ENCODE data around the gene SEPTIN8. TPM values are rescaled to one million over a fixed set of nuclear protein-coding genes. Genes with fewer than 3 reads are reported as not detected.
A peak's percentile ranks its signal among the peaks of the same experiment; 100 is the strongest.

SEPTIN8 gene
- total RNA-seq, 5 donors from 2014 or later (not counting 1 experiment from before 2014, with no cell fraction given): 6.6 to 12.4 (median 11.0) TPM

DNA sequence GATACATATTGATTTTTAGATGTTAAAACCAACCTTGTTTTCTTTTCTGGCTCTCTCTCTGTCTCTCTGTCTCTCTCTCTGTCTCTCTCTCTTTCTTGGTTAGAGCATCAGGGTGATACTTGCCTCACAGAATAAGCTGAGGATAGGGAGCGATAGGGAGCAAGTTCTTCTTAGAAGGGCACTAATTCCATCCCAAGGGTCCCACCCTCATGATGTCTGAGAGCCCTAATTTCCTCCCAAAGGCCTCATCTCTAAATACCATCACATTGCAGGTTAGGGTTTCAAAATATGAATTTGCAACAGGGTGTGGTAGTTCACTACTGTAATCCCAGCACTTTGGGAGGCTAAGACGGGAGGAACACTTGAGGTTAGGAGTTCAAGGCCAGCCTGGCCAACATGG, 34.9 kb downstream of the SEPTIN8 start:
- CTCF ChIA-PET: no interaction called here
- Mint-ChIP-seq H3K27ac (no peak overlapping the region), H3K27me3 (peaks cover 0 to 2% of the 10 kb centered on the region in 2 donors), H3K9me3 (no peaks in the 10 kb centered on the region), H3K4me1 (peaks cover 11 to 16% (median 12%) of the 10 kb centered on the region in 3 donors), H3K4me3 (no peak overlapping the region), H3K36me3 (no peaks in the 10 kb centered on the region)
- DNase-seq (no peak), ATAC-seq (replicated peaks in 1 of 4) (no peak)
- POLR2A ChIA-PET: interaction anchor here in 1 of 2 donors (0.6 kb wide), 1 partner anchor 20 kb away, joined by 3 read pairs; no protein-coding TSS in a partner anchor
- H3K27ac ChIP-seq (ENCODE audit: low read length): no peak overlapping the region
- H3K9me3 ChIP-seq: no peaks in the 10 kb centered on the region
- H3K4me1 ChIP-seq (ENCODE audit: control insufficient read depth in 1 of 2, extremely low read depth in 1 of 2, insufficient read depth in 2 of 2, low read length in 2 of 2): peaks cover 4 to 13% of the 10 kb centered on the region in 2 experiments
- no CpG with 5 or more reads among the region's 2 CpGs for WGBS (ENCODE audit: insufficient coverage)
- peaks cover 0 to 8% of the 10 kb centered on the region in 2 experiments for H3K27me3 ChIP-seq (replicated peaks in 1 of 2; ENCODE audit: control insufficient read depth in 2 of 2, extremely low read depth in 1 of 2, insufficient read depth in 2 of 2, low read length in 1 of 2)
- H3K36me3 ChIP-seq (ENCODE audit: control insufficient read depth in 2 of 2, extremely low read depth in 1 of 2, insufficient read depth in 1 of 2, low read length in 1 of 2): no peaks in the 10 kb centered on the region
- H3K4me3 ChIP-seq (ENCODE audit: control insufficient read depth in 1 of 2, extremely low read depth in 1 of 2, low read length in 1 of 2): no peak overlapping the region

DNA sequence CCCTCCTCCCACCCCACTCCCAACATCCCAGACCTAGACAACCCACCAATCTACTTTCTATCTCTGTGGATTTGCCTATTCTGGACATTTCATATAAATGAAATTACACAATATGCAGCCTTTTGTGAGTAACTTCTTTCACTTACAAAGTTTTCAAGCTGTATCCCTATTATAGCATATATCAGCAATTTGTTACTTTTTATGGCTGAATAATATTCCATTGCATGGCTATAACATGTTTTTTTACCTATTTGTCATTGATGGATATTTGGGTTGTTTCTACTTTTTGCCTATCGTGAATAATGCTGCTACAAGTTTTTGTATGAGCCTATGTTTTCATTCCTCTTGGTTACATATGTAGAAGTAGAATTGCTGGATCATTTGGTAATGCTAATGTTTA, 37.8 kb downstream of the SEPTIN8 start:
- Mint-ChIP-seq H3K9me3 (no peaks in the 10 kb centered on the region), H3K4me1 (peaks cover 30 to 35% (median 30%) of the 10 kb centered on the region in 3 donors), H3K27me3 (peaks cover 0 to 2% of the 10 kb centered on the region in 2 donors), H3K27ac (no peak overlapping the region), H3K4me3 (no peak overlapping the region), H3K36me3 (peaks cover under 1% of the 10 kb centered on the region)
- no peak for DNase-seq
- no peaks in the 10 kb centered on the region for H3K9me3 ChIP-seq
- H3K4me3 ChIP-seq (ENCODE audit: control insufficient read depth in 1 of 2, extremely low read depth in 1 of 2, low read length in 1 of 2): no peak overlapping the region
- peaks cover 2 to 17% of the 10 kb centered on the region in 2 experiments for H3K4me1 ChIP-seq (ENCODE audit: control insufficient read depth in 1 of 2, extremely low read depth in 1 of 2, insufficient read depth in 2 of 2, low read length in 2 of 2)
- WGBS (ENCODE audit: insufficient coverage): no CpG with 5 or more reads among the region's 1 CpG
- POLR2A ChIA-PET: interaction anchor here in 1 of 2 donors (0.6 kb wide), 1 partner anchor 1529 kb away, joined by 4 read pairs; no protein-coding TSS in a partner anchor
- no peak overlapping the region for H3K27ac ChIP-seq (ENCODE audit: low read length)
- ATAC-seq (replicated peaks in 1 of 4): no peak
- CTCF ChIA-PET: interaction anchor here in 1 of 2 donors (4.1 kb wide), 1 partner anchor 8 kb away, joined by 31 read pairs; the partner anchor contains the start of gene CCNI2
- H3K27me3 ChIP-seq (replicated peaks in 1 of 2; ENCODE audit: control insufficient read depth in 2 of 2, extremely low read depth in 1 of 2, insufficient read depth in 2 of 2, low read length in 1 of 2): peaks cover 0 to 8% of the 10 kb centered on the region in 2 experiments
- no peaks in the 10 kb centered on the region for H3K36me3 ChIP-seq (ENCODE audit: control insufficient read depth in 2 of 2, extremely low read depth in 1 of 2, insufficient read depth in 1 of 2, low read length in 1 of 2)

DNA sequence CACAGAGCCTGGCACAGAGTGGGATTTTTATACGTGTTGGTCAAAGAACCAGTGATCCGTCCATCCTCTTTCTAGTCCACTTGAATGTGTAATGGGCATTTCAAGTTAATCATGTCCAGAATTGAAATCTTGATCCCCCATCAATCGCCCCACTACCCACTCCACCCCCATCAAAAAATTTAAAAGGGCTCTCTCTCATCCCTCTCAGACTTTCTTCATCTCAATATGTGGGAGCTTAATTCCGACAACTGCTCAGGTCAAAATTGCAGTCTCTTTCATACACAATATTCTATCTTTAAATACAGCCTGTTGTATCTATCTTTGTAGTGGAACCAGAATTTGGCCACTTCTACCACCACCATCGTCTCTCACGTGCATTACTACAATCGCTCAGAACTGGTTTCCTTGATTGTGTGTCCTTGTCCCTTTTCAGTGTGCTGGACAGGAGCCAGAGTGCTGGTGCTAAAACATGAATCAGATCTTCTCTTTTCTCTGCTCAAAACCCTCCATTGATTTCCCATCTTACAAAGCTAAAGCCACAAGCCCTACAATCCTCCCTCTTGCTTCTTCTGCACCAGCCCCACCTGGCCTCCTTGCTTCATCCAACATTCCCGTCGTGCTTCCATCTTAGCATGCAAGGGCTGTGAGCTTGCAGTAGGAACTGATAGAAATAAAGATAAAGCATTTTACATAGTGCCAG, 38.9 kb downstream of the SEPTIN8 start:
- 94% methylated on average over 4 of the region's 9 CpGs for WGBS (ENCODE audit: insufficient coverage)
- POLR2A ChIA-PET: interaction anchor here (0.6 to 1.4 kb wide), 4 partner anchors 9 to 247 kb away, joined by 3 to 8 read pairs (median 4); partner anchors contain the start of genes CCNI2 (in 1 of the 2) and IRF1 (in 1 of the 2)

DNA sequence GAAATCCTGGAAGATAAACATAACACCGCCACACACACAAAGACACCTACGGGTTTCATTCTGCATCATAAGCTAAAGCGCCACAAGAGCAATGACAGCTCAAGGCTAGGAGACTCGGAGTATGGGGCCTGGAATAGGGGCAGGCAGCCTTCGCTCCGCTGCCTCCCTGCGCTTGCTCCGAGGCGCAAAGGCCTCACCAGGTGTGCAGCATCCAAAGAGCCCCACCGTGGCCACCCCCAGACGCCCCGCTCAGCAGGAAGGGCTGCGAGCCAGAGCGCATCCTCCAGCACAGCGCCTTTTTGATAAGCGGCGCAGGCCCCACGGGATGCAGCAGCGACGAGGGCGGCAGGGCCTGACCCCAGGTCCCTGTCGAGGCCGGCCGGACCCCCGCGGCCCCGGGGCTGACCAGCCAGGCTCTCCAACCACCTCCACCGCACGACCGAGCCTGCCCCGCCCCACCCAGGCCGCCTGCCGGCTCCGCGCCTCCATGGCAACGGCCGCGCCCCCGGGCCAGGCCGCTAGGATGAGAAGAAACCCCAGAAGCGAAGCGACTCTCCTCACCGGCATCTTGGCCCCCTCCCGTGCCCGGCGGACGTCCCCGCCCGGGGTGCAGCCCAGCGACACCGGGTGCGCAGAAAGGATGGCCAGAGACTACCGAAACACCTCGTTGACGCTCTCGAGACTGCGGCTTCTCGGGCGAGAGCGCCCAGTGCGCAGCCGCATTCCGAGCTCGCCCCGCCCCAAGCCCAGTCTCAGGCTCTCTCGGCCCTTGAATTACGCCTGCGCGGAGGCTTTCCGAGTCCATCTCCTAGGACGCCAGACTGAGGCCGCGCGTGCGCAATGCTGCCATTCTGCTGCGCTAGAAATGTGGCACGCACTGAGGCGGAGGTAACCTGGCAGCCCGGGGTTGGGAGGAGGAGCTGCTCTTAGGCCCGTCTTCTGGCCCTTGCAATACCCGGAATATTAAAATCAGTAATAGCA, 39.9 kb downstream of the SEPTIN8 start, which contains the start of gene KIF3A:
KIF3A (minus strand) TSS at position 694 of the 981 bp plus-strand sequence; CDS start at position 567, 127 bp downstream.
- H3K9me3 ChIP-seq: no peaks in the 10 kb centered on the region
- Mint-ChIP-seq H3K4me1 (peaks cover 36 to 41% (median 37%) of the 10 kb centered on the region in 3 donors), H3K27ac (peak within 1 kb of the TSS; percentile 89 to 91), H3K36me3 (peaks cover 11% of the 10 kb centered on the region), H3K27me3 (peaks cover 0 to 1% of the 10 kb centered on the region in 2 donors), H3K9me3 (no peaks in the 10 kb centered on the region), H3K4me3 (peak within 1 kb of the TSS; percentile 88 to 92 (median 91))
- peaks cover 0 to 3% of the 10 kb centered on the region in 2 donors for H3K36me3 ChIP-seq (ENCODE audit: control insufficient read depth in 2 of 2, extremely low read depth in 1 of 2, insufficient read depth in 1 of 2, low read length in 1 of 2)
- H3K27me3 ChIP-seq (replicated peaks in 1 of 2; ENCODE audit: control insufficient read depth in 2 of 2, extremely low read depth in 1 of 2, insufficient read depth in 2 of 2, low read length in 1 of 2): no peaks in the 10 kb centered on the region
- DNase-seq (peak; percentile 88 to 99 (median 96)), ATAC-seq (replicated peaks in 1 of 4) (peak; percentile 89 to 93 (median 90))
- H3K4me1 ChIP-seq (ENCODE audit: control insufficient read depth in 1 of 2, extremely low read depth in 1 of 2, insufficient read depth in 2 of 2, low read length in 2 of 2): peaks cover 2 to 17% of the 10 kb centered on the region in 2 experiments
- peak within 1 kb of the TSS; percentile 70 for H3K27ac ChIP-seq (ENCODE audit: low read length)
- POLR2A ChIA-PET: interaction anchor here (0.5 to 1.4 kb wide), 5 partner anchors 10 to 246 kb away, joined by 3 to 8 read pairs (median 5); partner anchors contain the start of genes CCNI2 (in 1 of the 2) and IRF1 (in 1 of the 2)
- CTCF ChIA-PET: interaction anchor here (0.6 to 4.1 kb wide), 2 partner anchors 10 to 108 kb away, joined by 6 to 31 read pairs; partner anchors contain the start of gene CCNI2 (in 1 of the 2)
- under 1% methylated on average over 75 of the region's 81 CpGs for WGBS (ENCODE audit: insufficient coverage)
- H3K4me3 ChIP-seq (ENCODE audit: control insufficient read depth in 1 of 2, extremely low read depth in 1 of 2, low read length in 1 of 2): peak within 1 kb of the TSS; percentile 75 to 91

More for the DNA sequence above, 38.9 kb downstream of the SEPTIN8 start:
- Mint-ChIP-seq H3K4me3 (peak overlapping the region; percentile 88 to 92 (median 91)), H3K27me3 (peaks cover 0 to 2% of the 10 kb centered on the region in 2 donors), H3K9me3 (no peaks in the 10 kb centered on the region), H3K27ac (peak overlapping the region; percentile 89 to 91), H3K36me3 (peaks cover 7% of the 10 kb centered on the region), H3K4me1 (peaks cover 32 to 39% (median 36%) of the 10 kb centered on the region in 3 donors)
- H3K27ac ChIP-seq (ENCODE audit: low read length): peak overlapping the region; percentile 70
- peaks cover 0 to 3% of the 10 kb centered on the region in 2 experiments for H3K27me3 ChIP-seq (replicated peaks in 1 of 2; ENCODE audit: control insufficient read depth in 2 of 2, extremely low read depth in 1 of 2, insufficient read depth in 2 of 2, low read length in 1 of 2)
- H3K9me3 ChIP-seq: no peaks in the 10 kb centered on the region
- ATAC-seq (replicated peaks in 1 of 4) (no peak), DNase-seq (no peak)
- peak overlapping the region in 1 of 2 donors; percentile 91 for H3K4me3 ChIP-seq (ENCODE audit: control insufficient read depth in 1 of 2, extremely low read depth in 1 of 2, low read length in 1 of 2)
- peaks cover 2 to 17% of the 10 kb centered on the region in 2 experiments for H3K4me1 ChIP-seq (ENCODE audit: control insufficient read depth in 1 of 2, extremely low read depth in 1 of 2, insufficient read depth in 2 of 2, low read length in 2 of 2)
- CTCF ChIA-PET: interaction anchor here (0.6 to 4.1 kb wide), 2 partner anchors 9 to 1363 kb away, joined by 4 to 31 read pairs; partner anchors contain the start of gene CCNI2 (in 1 of the 2)
- H3K36me3 ChIP-seq (ENCODE audit: control insufficient read depth in 2 of 2, extremely low read depth in 1 of 2, insufficient read depth in 1 of 2, low read length in 1 of 2): peaks cover 0 to 3% of the 10 kb centered on the region in 2 donors

DNA sequence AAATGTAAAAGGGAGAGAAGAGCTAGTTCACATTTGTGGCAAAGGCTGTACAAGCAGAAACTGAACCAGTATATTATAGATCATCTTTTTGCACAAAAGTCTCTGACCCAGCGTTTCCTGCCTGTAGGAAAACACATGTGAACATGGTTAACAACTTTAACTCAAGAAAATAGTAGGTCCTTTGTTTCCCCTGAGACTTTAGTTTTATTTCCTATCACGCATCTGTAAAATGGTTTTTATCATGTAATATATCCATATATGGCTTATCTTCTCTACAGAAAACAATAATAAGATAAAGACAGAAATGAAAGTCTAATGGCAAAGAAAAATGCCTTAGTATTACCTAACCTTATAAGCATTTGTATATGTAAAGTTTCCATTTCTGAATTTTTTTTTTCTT, 42.4 kb downstream of the SEPTIN8 start:
- Histone ChIP-seq H3K27ac (ENCODE audit: low read length) (no peak overlapping the region), H3K9me3 (no peaks in the 10 kb centered on the region), H3K4me1 (ENCODE audit: control insufficient read depth in 1 of 2, extremely low read depth in 1 of 2, insufficient read depth in 2 of 2, low read length in 2 of 2) (peaks cover 2 to 17% of the 10 kb centered on the region in 2 experiments), H3K27me3 (replicated peaks in 1 of 2; ENCODE audit: control insufficient read depth in 2 of 2, extremely low read depth in 1 of 2, insufficient read depth in 2 of 2, low read length in 1 of 2) (no peaks in the 10 kb centered on the region), H3K36me3 (ENCODE audit: control insufficient read depth in 2 of 2, extremely low read depth in 1 of 2, insufficient read depth in 1 of 2, low read length in 1 of 2) (peaks cover 0 to 5% of the 10 kb centered on the region in 2 donors), H3K4me3 (ENCODE audit: control insufficient read depth in 1 of 2, extremely low read depth in 1 of 2, low read length in 1 of 2) (no peak overlapping the region)
- ATAC-seq (replicated peaks in 1 of 4) (no peak), DNase-seq (no peak)
- Mint-ChIP-seq H3K4me3 (no peak overlapping the region), H3K36me3 (peaks cover 19% of the 10 kb centered on the region), H3K9me3 (no peaks in the 10 kb centered on the region), H3K27ac (no peak overlapping the region), H3K4me1 (peaks cover 36 to 41% (median 37%) of the 10 kb centered on the region in 3 donors), H3K27me3 (no peaks in the 10 kb centered on the region)
- no CpG with 5 or more reads among the region's 2 CpGs for WGBS (ENCODE audit: insufficient coverage)
- ChIA-PET CTCF (interaction anchor here in 1 of 2 donors (0.8 kb wide), 1 partner anchor 12 kb away, joined by 3 read pairs; the partner anchor contains the start of gene CCNI2), POLR2A (no interaction called here)
